AML-193 (cell line): ENCODE results near the gene SELENOO.
A peak's percentile ranks its signal among the peaks of the same experiment; 100 is the strongest.

ENCODE experiments used
- DNase-seq, 2 experiments: peaks; one replicate each; lab custom pipeline; 2025; lab: John Stamatoyannopoulos, UW

The SELENOO gene

DNA sequence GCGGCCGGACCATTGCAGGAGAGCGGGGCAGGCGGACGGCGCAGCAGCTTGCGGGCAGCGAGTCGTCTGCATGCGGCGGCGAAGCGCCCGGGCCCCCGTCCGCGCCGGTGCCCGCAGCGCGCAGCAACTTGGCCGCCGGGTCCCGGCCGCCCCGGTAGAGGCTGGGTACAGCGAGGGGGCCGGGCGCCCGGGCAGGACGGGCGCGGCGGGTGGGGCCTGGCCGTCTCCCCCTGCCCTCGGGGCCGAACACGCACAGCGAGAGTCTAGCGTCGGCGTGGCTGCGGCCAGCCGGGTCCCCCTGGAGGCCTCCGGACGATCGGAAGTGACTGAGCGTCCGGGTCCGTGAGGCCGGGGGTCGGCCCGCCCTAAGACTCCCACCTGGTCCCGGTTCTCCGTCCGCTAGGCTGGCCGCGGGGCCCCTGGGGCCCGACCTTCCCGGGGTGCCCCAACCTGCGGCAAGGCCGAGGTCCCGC is 15.9 kb upstream of the SELENOO start:
- DNase-seq: no peak

DNA sequence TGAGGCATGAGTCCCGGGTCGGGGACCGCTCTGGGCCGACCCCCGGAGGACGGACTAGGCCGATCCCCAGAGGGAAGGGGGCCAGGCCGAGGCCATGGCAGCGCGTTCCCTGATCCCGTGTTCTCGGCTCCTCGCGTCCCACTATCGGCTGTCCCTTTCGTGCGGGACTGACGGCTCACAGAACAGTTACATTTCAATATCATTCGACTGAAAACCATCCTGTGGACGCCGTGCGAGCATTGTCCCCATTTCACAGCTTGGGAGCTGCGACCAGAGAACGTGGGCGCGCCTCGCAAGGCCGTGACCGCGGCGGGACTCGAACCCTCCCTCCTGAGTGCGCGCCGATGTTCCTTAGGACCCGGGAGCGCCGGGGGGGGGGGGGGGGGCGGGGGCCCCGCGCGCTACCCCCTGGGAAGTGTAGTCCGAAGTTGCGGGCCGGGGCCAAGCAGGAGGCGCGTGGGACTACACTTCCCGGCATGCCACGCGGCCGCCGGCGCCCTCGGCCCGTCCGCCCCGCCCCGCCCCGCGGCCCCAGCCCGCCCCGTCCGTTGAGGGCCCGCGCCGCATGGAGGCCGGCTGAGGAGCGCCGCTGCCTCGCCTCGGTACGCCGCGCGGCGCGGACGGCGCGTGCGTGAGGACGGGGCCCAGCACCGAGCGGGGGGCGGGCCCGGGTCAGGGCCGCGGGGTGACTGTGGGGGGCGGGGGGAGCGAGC is 15.3 kb upstream of the SELENOO start, which contains the start of gene TRABD:
TSS of gene TRABD (plus strand) at position 539 of the 713 bp plus-strand sequence. CDS start 7,148 bp downstream, outside the sequence.
- peak; percentile 75 to 77 for DNase-seq

DNA sequence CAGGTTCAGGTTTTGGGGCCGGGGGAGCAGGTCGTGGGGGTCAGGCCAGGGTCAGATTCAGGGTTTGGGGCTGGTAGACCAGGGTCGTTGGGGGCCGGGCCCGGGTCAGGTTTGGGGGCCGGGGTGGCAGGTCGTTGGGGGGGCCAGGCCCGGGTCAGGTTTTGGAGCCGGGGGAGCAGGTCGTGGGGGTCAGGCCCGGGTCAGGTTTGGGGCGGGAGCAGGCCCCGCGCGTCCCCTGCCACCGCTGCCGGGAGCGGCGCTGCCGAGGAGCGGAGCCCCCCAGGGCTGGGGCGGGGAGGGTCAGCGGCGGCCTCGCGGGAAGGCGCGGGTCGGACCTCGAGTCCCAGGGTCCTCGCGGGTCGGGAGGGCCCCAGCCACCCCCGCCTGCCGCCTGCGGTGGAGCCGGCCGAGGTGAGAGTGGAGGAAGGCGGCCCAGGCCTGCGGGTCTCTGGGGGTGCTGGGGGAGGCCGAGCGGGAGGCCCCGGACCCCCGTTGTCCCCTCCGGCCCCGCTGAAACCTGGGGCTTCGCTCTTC is 14.6 kb upstream of the SELENOO start:
- DNase-seq: no peak

DNA sequence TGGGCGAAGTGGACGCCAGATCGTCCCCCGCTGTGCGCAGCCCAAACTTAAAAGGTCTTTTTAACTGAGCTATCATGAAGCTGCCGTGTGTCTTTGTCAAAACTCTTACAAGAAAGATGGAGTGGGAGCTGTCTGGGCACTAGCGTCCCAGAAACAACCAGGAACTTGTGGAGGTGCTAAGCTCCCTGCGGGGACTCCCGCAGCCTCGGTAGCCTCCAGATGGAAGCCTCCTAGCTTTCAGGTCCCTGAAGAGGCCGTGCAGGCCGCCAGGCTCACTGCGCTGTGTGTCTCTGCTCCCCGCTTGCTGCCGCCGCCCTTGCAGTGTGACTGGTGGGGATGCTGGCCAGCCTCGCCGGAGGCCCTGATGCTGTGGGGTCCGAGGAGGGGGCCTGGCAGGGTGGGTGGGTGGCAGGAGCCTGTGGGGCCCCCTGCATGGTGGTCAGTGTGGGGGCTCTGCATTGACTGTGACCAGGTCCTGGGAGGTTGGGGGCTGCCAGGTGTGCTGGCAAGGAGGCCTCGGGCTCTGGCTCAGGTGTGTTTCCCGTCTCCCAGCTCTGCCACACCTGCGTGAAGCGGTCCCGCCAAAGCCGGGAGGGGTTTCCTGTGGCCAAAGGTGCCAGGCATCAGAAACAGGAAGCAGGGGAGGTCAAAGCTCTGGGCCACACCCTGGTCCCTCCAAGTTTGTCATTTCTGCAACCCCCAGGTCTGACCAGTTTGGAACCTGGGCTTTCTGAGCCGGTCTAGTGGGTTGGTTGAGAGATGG is 13.9 kb upstream of the SELENOO start:
- no peak for DNase-seq

DNA sequence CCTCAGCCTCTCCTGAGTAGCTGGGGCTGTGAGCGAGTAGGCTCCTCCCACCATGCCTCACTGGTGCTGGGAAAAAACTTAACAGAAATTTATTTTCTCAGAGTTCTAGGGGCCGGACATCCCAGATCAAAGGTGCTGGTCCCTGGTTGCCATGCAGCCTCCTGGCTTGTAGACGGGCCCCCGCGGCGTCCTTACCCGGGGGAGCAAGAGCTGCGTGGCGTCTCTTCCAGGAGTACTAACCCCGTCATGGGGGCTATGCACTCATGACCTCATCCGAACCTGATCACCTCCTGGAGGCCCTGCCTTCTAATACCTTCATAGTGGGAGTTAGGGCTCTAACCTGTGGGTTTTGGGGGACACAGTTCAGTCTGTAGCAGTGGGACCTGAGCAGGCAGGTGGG is 12.5 kb upstream of the SELENOO start:
- DNase-seq: no peak

DNA sequence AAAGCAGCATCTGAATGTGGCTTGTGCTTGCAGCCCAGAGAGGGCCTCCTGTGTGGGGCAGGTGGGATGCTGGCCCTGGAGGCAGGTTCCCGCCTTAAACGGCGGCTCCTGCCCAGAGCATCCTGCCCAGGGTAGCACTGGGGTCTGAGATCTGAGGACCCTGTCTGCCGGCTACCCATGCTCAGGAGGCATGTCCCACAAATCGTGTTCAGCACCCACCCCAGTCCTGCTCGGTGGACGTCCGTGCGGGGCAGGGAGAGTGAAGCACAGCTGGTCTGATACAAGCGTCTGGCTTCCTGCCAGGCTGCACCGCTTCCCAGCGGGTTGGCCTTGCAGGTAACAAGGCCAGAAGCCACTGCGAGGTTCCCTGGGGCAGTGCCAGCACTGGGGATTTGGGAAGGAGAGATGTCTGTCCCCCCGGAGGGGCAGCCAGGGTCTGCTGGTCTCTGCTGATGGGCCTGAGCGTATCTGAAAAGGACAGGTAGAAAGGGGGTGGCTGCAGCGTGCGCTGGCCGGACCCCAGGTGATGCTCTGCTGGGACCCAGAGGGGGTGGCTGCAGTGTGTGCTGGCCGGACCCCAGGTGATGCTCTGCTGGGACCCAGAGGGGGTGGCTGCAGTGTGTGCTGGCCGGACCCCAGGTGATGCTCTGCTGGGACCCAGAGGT is 11.5 kb upstream of the SELENOO start:
- DNase-seq: no peak

DNA sequence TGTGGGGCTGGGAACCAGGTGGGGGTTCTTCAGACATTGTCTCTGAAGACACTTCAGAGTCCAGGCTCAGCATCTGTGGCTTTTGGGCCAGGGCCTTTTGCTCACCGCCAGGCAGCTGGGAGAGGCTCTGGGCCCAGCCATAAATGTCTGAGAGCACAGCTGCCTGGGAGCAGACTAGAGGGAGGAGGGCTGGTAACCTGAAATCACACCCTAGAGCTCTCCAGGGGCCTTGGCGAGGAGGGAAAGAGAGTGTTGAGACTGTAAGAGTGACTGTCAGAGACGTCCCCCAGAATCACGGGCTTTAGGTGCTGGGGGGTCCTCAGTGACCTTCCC is 11.0 kb upstream of the SELENOO start:
- DNase-seq: no peak

DNA sequence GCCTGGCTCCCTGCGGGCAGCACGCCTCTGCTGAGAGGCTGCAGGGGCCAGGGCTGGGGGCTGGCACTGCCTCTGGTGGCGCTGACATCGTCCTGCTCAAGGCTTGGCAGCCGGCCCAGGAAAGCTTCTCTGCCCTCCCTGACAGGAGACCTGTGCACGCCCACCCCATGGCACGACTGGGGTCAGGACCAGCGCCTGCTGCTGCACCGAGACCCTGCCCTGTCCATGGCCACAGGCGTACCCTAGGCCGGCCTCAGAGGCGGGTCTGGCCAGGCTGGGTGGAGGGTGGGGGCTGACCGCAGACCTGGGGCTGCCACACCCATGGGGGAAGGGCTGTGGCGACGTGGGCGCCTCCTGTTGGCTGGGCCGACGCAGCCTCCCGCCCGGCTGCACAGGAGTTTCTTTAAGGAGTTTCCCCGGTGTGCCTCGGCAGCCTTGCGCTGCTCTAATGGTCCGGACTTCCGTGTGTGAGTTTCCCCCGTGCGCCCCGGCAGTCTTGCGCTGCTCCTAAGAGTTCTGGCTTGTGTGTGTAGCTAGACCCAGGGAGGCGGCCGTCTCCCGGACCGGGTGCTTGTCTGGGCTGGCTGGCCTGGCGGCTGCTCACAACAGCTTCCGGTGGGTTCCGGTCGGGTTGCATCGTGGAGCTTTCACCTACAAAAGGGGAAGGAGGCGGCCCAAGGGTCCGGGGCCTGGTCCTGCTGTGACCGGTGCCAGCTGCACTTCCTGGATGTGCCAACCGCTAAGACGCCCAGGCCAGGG is 10.4 kb upstream of the SELENOO start:
- peak; percentile 86 to 89 for DNase-seq

DNA sequence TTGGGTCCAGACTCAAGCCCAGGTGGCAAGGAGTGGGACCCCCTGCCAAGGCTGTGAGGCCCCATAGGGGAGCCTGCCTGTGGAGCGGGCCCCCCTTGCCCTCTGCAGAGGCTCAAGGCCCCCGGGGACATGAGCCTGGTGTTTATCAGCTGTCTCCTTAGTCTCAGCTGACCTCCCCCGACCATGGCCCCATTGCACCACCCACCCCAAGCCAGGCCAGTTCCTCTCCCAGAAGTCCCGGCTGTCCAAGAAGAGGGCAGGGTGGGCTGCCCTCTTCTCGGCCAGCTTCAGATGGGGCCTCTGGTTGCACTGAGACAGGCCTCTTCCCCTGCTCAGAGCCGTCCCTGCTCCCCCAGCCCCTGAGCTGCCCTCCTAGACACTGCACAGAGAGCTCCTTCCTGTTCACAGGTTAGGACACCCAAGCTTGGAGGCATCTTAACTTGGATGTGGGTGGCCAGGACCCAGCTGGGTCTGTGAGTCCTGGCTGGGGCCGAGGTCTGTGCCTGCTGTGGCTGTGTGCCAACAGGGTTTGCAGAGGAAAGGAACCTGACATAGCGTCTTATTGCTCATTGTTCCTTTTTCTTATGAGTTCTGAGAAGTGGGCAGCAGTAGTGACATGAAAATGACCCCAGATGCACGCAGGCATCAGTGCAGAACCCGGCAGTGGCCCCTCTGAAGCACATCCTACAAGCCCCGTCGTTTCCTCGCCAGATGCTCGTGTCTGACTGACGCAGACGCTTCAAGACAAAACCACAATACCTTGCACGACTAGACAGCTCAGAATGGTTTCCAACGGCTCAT is 9.7 kb upstream of the SELENOO start:
- peak; percentile 84 to 86 for DNase-seq

DNA sequence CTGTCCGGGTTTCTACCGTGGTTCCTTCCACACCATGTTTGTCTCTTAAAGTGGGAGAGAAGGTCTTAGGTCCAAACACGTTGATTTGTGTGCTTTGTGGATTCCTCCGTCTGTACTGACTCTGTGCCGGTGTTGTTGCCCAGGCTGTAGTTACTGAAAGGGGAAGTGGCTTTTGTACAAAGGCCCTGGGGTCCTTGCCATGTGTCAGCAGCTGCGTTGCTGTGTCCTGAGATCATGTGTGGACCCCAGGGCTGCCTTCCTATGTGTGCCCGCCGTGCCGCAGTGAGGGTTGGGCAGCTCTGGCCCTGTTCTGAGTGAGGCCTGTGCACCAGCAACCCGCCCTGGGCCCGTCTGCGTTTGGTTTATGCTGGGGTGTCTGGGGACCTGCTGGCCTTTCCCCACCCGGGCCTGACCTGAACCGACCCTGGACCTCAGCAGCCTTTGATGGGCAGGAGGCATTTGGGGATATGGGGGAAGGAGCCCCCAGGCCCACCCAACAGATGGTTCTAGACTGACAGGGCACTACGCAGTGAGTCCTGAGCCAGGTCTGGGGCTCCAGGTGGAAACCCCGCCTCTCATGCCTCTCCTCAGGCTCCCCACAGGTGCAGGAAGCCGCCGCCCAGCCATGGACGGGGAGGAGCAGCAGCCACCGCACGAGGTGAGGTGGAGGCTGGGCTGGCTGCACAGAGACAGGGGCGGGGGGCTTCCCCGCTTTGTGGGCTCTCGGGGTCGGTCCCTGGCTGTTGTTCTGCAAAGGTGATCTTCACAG is 8.2 kb upstream of the SELENOO start:
- DNase-seq: no peak

DNA sequence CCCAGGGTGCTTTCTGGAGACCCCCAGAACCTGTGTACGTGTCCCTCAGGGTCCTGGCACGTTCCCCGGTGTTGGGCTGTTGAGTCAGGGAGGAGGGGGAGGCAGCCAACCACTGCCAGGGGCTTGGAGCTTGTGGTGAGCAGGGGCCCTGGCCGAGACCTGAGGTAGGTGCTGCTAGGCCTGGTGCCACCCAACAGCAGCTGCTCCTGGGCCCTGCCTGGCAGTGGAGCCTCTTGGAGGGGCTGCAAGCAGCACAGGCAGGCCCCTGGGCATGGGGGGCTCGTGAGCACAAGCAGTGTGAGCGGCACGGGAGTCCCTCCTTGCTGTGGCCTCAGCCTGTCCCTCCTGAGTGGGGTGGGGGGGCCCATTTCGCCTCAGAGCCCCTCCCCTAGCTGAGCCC is 7.2 kb upstream of the SELENOO start:
- DNase-seq: no peak

DNA sequence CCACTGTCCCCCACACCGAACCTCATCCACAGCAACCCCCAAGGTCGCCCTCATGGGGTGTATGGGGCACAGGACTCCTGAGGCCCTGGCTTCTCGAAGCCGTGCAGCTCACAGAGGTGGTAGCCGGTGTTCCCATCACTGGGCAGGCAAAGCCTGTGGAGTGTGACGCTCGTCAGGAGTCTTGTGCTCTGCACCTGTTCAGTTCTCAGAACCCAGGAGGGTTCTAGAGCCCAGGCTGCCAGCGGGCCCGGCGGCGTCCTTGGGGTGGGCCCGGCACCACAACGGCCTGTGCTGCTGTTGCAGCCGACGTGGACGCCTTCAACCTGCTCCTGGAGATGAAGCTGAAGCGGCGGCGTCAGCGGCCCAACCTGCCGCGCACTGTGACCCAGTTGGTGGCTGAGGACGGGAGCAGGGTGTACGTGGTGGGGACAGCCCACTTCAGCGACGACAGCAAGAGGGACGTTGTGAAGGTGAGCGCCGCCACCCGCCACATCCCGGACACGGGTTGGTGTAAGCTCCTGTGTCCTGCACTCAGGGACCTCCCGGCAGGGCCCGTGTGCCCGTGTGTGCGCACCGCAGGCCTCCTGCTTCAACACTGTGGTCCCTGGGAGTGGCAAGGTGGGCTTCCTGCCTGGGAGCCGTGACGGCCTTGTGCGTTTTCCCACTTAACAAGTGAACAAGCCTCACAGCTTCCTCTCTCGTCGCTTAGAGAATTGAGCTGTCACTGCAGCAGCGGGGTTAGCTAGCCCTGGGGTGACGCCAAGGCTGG is 6.6 kb upstream of the SELENOO start:
- DNase-seq: no peak

DNA sequence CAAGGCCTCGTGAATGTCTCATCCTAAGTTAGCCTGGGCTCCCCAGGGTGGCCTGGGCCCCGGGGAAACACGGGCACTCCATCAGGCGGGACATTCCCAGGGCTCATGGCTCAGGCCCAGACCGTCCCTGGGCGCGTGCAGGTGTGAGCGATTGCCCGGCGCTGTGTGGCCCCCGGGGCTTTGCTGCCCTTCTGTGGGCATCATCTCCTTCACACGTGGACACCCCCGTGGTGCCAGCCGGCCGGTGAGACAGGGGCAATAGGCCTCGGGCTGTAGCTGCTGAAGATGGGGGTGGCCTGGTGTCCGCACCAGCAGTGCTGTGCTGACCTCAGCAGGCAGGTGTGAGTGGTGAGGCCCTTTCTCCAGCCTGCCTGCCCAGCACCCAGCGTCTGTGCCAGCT is 4.6 kb upstream of the SELENOO start:
- DNase-seq: no peak

DNA sequence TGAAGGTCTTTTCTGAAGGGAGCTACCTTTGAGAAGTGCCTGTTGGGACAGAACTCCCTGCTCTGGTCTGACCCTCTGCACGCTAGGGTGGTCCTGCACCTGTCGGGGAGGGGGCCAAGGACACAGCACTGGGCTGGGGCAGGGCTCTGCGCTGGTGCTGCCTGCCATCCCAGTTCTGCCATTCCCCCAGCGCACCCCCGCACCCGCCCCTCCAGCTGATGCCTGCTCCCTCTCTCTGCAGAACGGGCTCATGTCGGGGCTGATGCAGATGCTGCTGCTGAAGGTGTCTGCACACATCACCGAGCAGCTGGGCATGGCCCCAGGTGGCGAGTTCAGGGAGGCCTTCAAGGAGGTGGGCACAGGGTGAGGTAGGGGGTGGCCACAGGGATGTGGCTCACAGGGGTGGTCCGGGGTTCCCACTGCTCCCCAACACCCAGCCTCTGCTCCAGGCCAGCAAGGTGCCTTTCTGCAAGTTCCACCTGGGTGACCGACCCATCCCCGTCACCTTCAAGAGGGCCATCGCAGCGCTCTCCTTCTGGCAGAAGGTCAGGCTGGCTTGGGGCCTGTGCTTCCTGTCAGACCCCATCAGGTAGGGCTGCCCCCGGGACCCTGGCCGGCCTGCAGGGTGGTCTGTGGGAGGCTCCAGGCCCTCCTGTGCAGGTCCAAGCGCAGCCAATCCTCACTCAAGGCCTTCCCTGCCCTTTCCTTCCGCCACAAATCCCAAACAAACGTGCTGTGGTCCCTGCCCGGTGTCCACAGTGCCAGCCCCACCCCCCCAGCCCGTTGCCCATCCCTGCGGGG is 3.6 kb upstream of the SELENOO start:
- no peak for DNase-seq

DNA sequence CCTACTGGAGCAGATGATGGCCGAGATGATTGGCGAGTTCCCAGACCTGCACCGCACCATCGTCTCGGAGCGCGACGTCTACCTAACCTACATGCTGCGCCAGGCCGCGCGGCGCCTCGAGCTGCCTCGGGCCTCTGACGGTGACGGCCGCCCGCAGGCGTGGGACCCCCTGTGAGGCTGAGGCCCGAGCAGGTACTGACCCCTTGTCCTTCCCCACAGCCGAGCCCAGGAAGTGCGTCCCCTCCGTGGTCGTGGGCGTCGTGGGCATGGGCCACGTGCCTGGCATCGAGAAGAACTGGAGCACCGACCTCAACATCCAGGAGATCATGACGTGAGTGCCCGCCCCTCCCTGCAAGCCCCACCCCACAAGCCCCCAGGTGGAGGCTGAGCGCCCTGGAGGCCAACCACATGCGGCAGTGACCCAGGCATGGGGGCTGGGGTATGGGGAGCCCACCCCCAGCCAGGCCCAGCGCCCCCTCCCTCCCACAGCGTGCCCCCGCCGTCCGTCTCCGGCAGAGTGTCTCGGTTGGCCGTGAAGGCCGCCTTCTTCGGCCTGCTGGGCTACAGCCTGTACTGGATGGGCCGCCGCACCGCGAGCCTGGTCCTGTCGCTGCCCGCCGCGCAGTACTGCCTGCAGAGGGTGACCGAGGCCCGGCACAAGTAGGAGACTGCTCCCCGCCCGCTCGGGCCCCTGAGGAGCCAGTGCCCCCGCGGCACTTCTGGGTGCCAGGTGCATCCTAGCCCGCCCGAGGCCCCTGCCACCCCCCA is 2.8 kb upstream of the SELENOO start:
- DNase-seq: no peak

DNA sequence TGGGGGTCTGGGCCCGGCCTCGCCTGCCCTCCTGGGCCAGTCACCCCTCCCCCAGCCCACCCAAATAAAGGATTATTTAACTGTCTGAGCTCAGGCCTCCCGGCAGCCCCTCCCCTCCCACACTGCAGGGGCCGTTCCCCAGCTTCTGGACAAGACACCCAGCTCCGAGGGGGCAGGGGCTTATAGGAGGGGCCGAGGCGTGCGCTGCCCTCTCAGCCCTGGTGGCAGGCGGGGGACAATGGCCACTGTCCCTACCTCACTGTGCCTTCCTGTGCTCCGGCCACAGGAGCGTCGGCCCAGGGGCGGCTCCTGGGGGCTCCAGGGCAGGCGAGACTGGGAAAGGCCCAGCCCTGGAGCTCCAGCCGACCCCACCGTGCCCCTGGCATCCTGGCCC is 2.2 kb upstream of the SELENOO start:
- no peak for DNase-seq

DNA sequence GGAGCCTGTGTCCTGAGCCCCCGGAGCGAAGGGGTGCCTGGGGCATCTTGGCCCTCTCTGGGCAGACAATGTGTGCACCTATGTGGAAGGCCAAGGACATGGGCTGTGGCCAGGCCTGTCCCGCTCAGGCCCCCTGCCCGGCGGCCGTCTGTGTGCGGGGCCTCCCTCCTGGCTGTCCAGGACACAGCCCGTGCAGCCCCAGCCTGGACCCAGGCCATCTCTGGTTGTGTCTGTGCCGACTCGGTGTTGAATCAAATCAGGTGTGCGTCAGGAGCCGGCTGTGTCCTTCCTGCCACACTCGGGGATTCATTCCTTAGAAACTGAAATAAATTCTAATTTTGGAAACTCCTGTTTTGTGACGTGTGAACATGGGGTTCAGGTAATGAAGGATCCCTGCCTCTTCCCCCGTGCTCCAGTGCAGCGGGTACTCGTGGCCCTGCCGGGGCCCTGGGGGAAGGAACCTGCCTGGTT is 1.5 kb upstream of the SELENOO start:
- DNase-seq: no peak
